GM21515 (cell line): ENCODE results near the gene ZNF80.
A peak's percentile ranks its signal among the peaks of the same experiment; 100 is the strongest.
"Not testable (repeated sequence)": the region's sequence is repeated elsewhere in the genome, so short reads cannot be mapped to it uniquely, and the experiment has no call there.

Source experiments
- ATAC-seq: cut with Tn5 transposase; IDR thresholded peaks from one replicate; pipeline ENCODE4 v1.9.1; 2021; ENCODE audit not compliant: unreplicated experiment

The ZNF80 gene

DNA sequence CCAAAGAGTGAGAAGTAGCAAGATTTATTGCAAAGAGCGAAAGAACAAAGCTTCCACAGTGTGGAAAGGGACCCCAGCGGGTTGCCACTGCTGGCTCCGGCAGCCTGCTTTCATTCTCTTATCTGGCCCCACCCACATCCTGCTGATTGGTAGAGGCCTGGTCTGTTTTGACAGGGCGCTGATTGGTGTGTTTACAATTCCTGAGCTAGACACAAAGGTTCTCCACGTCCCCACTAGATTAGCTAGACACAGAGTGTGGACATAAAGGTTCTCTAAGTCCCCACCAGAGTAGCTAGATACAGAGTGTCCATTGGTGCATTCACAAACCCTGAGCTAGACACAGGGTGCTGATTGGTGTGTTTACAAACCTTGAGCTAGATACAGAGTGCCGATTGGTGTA lies at the start of gene ZNF80:
Gene ZNF80 (minus strand): TSS at position 101 of the 400 bp plus-strand sequence. CDS start 504 bp downstream, outside the sequence.
- ATAC-seq, result not testable (repeated sequence)

- no peak for ATAC-seq
These were observed 48.9 kb upstream of the ZNF80 start for GRCh38 chr3:114286266-114286665.

GRCh38 chr3:114285648-114286230 lies 48.4 kb upstream of the ZNF80 start:
- no peak for ATAC-seq

DNA sequence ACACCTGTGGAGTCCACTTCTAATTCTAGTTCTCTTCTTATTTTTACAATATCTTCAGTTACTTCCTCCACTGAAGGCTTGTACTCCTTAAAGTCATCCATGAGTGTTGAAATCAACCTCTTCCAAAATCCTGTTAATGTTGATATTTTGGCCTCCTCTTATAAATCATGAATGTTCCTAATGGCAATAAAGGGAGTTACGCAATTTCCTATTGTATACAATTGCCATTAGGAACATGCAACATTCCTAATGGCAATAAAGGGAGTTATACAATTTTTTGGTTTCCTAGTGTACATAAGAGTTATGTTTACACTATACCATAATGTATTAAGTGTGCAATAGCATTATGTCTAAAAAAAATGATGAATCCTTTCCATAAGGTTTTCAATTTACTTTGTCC lies 47.3 kb upstream of the ZNF80 start:
- ATAC-seq, result no peak

GRCh38 chr3:114276856-114277255 lies 39.5 kb upstream of the ZNF80 start:
- not testable (repeated sequence) for ATAC-seq

GRCh38 chr3:114274929-114275328 lies 37.6 kb upstream of the ZNF80 start:
- ATAC-seq, result no peak

DNA sequence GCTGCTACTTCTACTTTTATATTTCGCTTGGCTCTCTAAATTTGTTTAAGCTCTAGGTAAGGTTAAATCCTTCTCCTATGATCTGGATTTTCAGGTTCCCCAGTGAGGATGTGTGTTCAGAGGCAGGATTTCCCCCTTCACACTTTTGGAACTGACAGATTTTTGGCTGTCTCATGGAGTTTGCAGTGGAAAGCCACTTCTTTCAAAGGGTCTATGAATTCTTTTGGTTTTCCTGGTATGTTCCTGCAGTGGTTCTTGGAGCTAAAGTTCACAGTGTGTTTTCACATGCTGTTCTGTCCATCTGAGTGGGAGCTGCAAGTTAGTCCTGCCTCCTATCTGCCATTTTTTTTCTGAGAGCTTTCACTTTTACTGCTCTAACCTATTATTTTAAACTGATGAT lies 34.9 kb upstream of the ZNF80 start:
- ATAC-seq, result no peak

GRCh38 chr3:114270019-114270418 lies 32.6 kb upstream of the ZNF80 start:
- no peak for ATAC-seq

GRCh38 chr3:114260152-114260551 lies 22.8 kb upstream of the ZNF80 start:
- no peak for ATAC-seq

- no peak for ATAC-seq
These were observed 22.2 kb upstream of the ZNF80 start for GRCh38 chr3:114259566-114259965.

DNA sequence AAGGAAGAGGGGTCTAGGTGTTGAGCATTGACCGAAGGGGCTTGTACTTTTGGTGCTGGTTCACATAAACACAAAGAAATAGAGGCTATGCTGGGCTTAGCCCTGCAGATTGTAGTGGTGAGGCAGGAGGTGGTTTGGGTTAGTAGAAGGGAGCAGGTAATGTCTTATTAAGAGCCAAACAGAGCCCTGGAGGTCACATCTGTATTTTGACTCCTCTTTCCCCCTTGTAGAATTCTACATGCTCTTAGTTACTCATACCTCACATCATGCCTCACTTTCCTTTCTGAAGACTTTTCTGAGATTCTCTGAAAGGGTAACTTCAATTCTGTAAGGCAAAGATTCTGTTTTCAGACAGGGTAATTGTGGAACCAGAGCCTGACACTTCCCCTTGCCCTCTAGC lies 16.1 kb upstream of the ZNF80 start:
- ATAC-seq, result no peak

GRCh38 chr3:114252954-114253353 lies 15.6 kb upstream of the ZNF80 start:
- no peak for ATAC-seq

- ATAC-seq, result peak; percentile 92
These were observed 5.6 kb upstream of the ZNF80 start for GRCh38 chr3:114242947-114243346.

- no peak for ATAC-seq
These were observed 3.9 kb upstream of the ZNF80 start for GRCh38 chr3:114241262-114241661.

GRCh38 chr3:114238146-114238785 lies 888 bp upstream of the ZNF80 start:
- ATAC-seq, result not testable (repeated sequence)

DNA sequence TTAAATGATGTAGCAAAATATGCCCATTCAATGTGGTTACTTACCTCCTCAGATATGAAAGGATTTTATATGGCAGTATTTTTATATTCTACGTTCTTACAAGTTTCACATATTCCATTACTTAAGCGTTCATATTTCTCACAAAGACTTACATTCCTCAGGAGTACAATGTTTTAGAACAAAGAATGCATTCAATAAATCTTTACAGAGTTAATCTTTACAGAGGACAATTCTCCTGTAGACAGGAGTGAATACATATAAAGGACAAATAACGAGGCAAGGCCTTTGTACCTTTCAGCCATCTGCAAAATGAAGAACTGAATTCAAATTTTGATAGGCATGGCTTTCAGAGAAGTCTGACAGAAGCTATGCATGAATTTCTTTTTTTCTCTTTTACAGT lies 1.9 kb downstream of the ZNF80 start:
- no peak for ATAC-seq

DNA sequence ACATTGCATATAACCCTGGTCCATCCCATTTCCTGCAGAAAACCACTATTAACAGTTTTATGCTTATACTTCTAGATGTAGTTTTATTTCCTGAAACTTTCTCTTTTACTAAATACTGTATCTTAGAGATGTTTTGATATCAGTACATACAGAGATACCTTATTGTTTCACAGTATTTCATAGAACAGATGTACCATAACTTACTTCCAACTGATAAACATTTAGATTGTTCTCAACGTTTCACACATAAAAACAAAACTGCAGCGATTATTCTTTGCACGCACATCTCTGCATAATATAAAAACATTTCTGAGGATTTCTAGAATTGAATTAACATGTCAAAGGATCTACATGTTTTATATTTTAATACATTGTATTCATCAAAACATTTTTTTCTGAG lies 2.6 kb downstream of the ZNF80 start:
- ATAC-seq, result no peak

DNA sequence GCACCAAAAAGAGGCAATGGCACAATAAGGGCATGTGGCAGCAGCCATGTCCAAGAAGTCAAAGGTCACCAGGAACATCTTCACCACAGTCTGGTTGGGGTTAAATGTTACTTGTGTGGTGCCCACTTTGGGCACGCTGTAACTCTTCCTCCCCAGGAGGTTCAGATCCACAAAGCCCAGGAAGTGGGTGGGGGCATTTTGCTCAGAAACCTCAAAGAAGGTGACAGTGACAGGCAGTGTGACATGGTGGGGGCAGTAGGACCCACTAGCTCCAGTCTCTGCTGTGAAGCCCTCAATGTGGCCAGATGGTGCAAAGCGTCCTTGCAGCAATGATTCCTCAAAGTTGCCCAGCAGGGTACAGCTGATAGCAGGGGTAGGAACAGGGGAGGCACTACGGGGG lies 5.8 kb downstream of the ZNF80 start:
- no peak for ATAC-seq

DNA sequence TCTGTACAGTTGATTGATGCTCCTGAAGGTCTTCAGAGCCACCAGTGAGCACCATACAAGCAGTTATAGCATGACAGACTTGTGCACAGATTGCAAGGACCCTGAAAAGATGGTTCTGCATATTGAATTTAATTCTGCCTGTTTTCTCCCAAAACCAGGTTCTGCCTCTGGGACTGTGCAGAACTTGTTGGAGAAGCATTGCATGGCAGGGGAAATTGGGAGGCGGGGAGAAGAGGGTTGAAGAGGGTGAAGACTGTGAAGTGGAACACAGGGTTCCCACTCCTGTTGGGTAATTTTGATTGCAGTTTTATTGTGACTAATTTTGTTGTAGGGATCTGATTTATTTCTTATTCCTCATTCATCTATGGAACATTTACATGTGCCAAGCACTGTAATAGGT lies 10.3 kb downstream of the ZNF80 start:
- ATAC-seq, result no peak

DNA sequence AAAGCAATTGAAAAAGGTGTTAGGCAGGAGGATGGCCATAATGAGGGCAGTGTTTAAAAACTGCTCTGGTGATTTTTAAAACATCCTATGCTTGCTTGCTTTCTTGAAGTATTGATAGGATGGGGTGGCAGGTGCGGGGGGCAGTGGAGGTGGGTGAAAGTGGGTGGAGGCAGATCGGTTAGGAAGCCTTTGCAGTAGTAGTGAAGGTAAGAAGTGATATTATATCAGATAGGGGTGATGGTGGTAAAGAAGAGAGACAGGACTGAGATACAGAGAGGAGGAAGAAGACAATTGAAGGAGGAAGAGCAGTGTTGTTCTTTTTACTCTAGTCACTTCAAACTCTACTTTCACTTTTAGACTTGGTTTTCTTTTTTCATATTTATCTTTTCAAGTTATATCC lies 11.1 kb downstream of the ZNF80 start:
- no peak for ATAC-seq

GRCh38 chr3:114223143-114223542 lies 14.2 kb downstream of the ZNF80 start:
- ATAC-seq, result peak; percentile 81

- ATAC-seq, result no peak
These were observed 15.5 kb downstream of the ZNF80 start for GRCh38 chr3:114221881-114222264.
